H9 (cell line): Measurements from ENCODE around the gene AQP11. TPM values are rescaled to one million over a fixed set of nuclear protein-coding genes. Genes with fewer than 3 reads are reported as not detected.

Experiments used
- DNase-seq: peaks from one replicate; pipeline ENCODE4 v3.0.0-alpha.2; 2017
- H2AFZ ChIP-seq: one replicate; pipeline ENCODE4 v1.6.1; 2013; ENCODE audit warnings: mild to moderate bottlenecking, low read length, control low read depth, moderate library complexity
- H2AK5ac ChIP-seq: 2 replicates; pipeline ENCODE4 v1.6.1; 2013; ENCODE audit warnings: low read length, control low read depth, mixed read lengths; ENCODE audit not compliant: insufficient read length
- H2BK120ac ChIP-seq: one replicate; pipeline ENCODE4 v1.6.1; 2013; ENCODE audit warnings: low read depth, mild to moderate bottlenecking, low read length, control low read depth, inconsistent platforms; ENCODE audit not compliant: poor library complexity, severe bottlenecking
- H2BK12ac ChIP-seq: 2 replicates; pipeline ENCODE4 v1.6.1; 2013; ENCODE audit warnings: low read length, control low read depth, mixed read lengths, low read depth; ENCODE audit not compliant: insufficient read length
- H2BK15ac ChIP-seq: 2 replicates; pipeline ENCODE4 v1.6.1; 2013; ENCODE audit warnings: low read depth, low read length, control low read depth
- H2BK20ac ChIP-seq: one replicate; pipeline ENCODE4 v1.6.1; 2013; ENCODE audit warnings: low read depth, mild to moderate bottlenecking, low read length, control low read depth, inconsistent platforms; ENCODE audit not compliant: poor library complexity, severe bottlenecking
- H2BK5ac ChIP-seq: 2 replicates; pipeline ENCODE4 v1.6.1; 2013; ENCODE audit warnings: low read length, control low read depth, mixed read lengths; ENCODE audit not compliant: insufficient read length
- H3K14ac ChIP-seq: 2 replicates; pipeline ENCODE4 v1.6.1; 2013; ENCODE audit warnings: low read length, control low read depth; ENCODE audit not compliant: insufficient read depth
- H3K18ac ChIP-seq: 2 replicates; pipeline ENCODE4 v1.6.1; 2013; ENCODE audit warnings: low read depth, mild to moderate bottlenecking, mixed read lengths, low read length, control low read depth; ENCODE audit not compliant: insufficient read length
- H3K23ac ChIP-seq: 2 replicates; pipeline ENCODE4 v1.6.1; 2013; ENCODE audit warnings: low read length, control low read depth, mixed read lengths, low read depth; ENCODE audit not compliant: insufficient read length
- H3K23me2 ChIP-seq: 2 replicates; pipeline ENCODE4 v1.6.1; 2013; ENCODE audit warnings: low read depth, mild to moderate bottlenecking, mixed read lengths, low read length, control low read depth; ENCODE audit not compliant: insufficient read length, poor library complexity, severe bottlenecking
- H3K27ac ChIP-seq: 2 replicates; pipeline ENCODE4 v1.5.1; 2013; ENCODE audit warnings: low read length, control low read depth, mixed read lengths, low read depth; ENCODE audit not compliant: insufficient read length
- H3K27me3 ChIP-seq: 2 replicates; pipeline ENCODE4 v1.6.1; 2013; ENCODE audit warnings: low read length, control low read depth, inconsistent platforms; ENCODE audit not compliant: insufficient read depth
- H3K4ac ChIP-seq: 2 replicates; pipeline ENCODE4 v1.6.1; 2013; ENCODE audit warnings: low read depth, mild to moderate bottlenecking, control low read depth, inconsistent platforms, low read length, moderate library complexity
- H3K4me1 ChIP-seq: 2 replicates; pipeline ENCODE4 v1.6.1; 2013; ENCODE audit warnings: low read length, control low read depth, inconsistent platforms; ENCODE audit not compliant: insufficient read depth
- H3K4me2 ChIP-seq: 2 replicates; pipeline ENCODE4 v1.6.1; 2013; ENCODE audit warnings: low read length, control low read depth, mixed read lengths; ENCODE audit not compliant: insufficient read length, insufficient read depth
- H3K56ac ChIP-seq: 2 replicates; pipeline ENCODE4 v1.6.1; 2013; ENCODE audit warnings: low read depth, mild to moderate bottlenecking, mixed read lengths, low read length, control low read depth; ENCODE audit not compliant: insufficient read length
- H3K79me1 ChIP-seq: 2 replicates; pipeline ENCODE4 v1.6.1; 2013; ENCODE audit warnings: low read depth, mild to moderate bottlenecking, moderate library complexity, low read length, control low read depth, inconsistent platforms; ENCODE audit not compliant: insufficient read depth, poor library complexity, severe bottlenecking
- H3K79me2 ChIP-seq: 2 replicates; pipeline ENCODE4 v1.6.1; 2013; ENCODE audit warnings: low read length, control low read depth, inconsistent platforms; ENCODE audit not compliant: insufficient read depth
- H3K9ac ChIP-seq: 2 replicates; pipeline ENCODE4 v1.6.1; 2013; ENCODE audit warnings: low read length, control low read depth, mixed read lengths; ENCODE audit not compliant: insufficient read length; ENCODE audit errors: extremely low read depth
- H3K9me3 ChIP-seq: one replicate; pipeline ENCODE4 v1.6.1; 2013; ENCODE audit warnings: low read depth, low read length, inconsistent platforms; ENCODE audit not compliant: control insufficient read depth
- H3T11ph ChIP-seq: one replicate; pipeline ENCODE4 v1.6.1; 2013; ENCODE audit warnings: mild to moderate bottlenecking, low read length, control low read depth, inconsistent platforms
- H4K20me1 ChIP-seq: one replicate; pipeline ENCODE4 v1.6.1; 2013; ENCODE audit not compliant: control insufficient read depth, insufficient read length, insufficient read depth
- H4K5ac ChIP-seq: 2 replicates; pipeline ENCODE4 v1.6.1; 2013; ENCODE audit warnings: low read depth, mild to moderate bottlenecking, mixed read lengths, low read length, control low read depth; ENCODE audit not compliant: insufficient read length
- H4K8ac ChIP-seq: replicated peaks from 2 replicates; pipeline ENCODE4 v1.6.1; 2013; ENCODE audit warnings: low read length, control low read depth, mixed read lengths, low read depth; ENCODE audit not compliant: insufficient read length
- H4K91ac ChIP-seq: 2 replicates; pipeline ENCODE4 v1.6.1; 2013; ENCODE audit warnings: low read depth, mild to moderate bottlenecking, moderate library complexity, mixed read lengths, low read length, control low read depth; ENCODE audit not compliant: insufficient read length
- H3K27ac Mint-ChIP-seq, 3 experiments: 2 replicates in 2 of 3; 3 replicates in 1 of 3; pipeline ENCODE4 v1.8.0; 2020 to 2021; ENCODE audit warnings: mixed read lengths in 3 of 3, mild to moderate bottlenecking in 1 of 3, moderate library complexity in 1 of 3
- H3K27me3 Mint-ChIP-seq: 2 replicates; pipeline ENCODE4 v1.8.0; 2021; ENCODE audit warnings: low read depth, mild to moderate bottlenecking, moderate library complexity, mixed read lengths
- H3K36me3 Mint-ChIP-seq, 3 experiments: 2 replicates in 2 of 3; 3 replicates in 1 of 3; pipeline ENCODE4 v1.8.0; 2020 to 2021; ENCODE audit warnings: low read depth in 3 of 3, mixed read lengths in 3 of 3; ENCODE audit not compliant: insufficient read depth in 1 of 3
- H3K4me1 Mint-ChIP-seq, 2 experiments: 2 replicates each; pipeline ENCODE4 v1.8.0; 2020; ENCODE audit warnings: mixed read lengths in 2 of 2
- H3K4me3 Mint-ChIP-seq, 2 experiments: 2 replicates in 1 of 2; 3 replicates in 1 of 2; pipeline ENCODE4 v1.8.0; 2020 to 2021; ENCODE audit warnings: mild to moderate bottlenecking in 2 of 2, mixed read lengths in 2 of 2, moderate library complexity in 1 of 2
- H3K9me3 Mint-ChIP-seq, 2 experiments: 2 replicates in 1 of 2; 3 replicates in 1 of 2; pipeline ENCODE4 v1.8.0; 2020; ENCODE audit warnings: mild to moderate bottlenecking in 2 of 2, mixed read lengths in 2 of 2, moderate library complexity in 1 of 2
- WGBS: extraction: QIAGEN DNeasy Blood & Tissue Kit; methylation state at CpG from one replicate; pipeline ENCODE4 v1.1.7; 2013; ENCODE audit warnings: missing lambda C conversion rate, low lambda C conversion rate, mixed read lengths; ENCODE audit not compliant: insufficient read length; ENCODE audit errors: extremely low coverage; 5-methylcytosine and 5-hydroxymethylcytosine counted together
- total RNA-seq: library from RNA; stranded (reverse); gene quantifications from 2 replicates; pipeline ENCODE4 v1.2.1, GENCODE V29; 2021
- TF ChIP-seq, protein P1 (sequence below): fragments of 200-600 bp; sonication (generic); conservative IDR thresholded peaks from 3 replicates; pipeline ENCODE4 v1.8.0; 2021; ENCODE audit warnings: antibody characterized with exemption, mild to moderate bottlenecking

The AQP11 gene
- total RNA-seq, 1 experiment from 2014 or later, result 1.1 TPM

DNA sequence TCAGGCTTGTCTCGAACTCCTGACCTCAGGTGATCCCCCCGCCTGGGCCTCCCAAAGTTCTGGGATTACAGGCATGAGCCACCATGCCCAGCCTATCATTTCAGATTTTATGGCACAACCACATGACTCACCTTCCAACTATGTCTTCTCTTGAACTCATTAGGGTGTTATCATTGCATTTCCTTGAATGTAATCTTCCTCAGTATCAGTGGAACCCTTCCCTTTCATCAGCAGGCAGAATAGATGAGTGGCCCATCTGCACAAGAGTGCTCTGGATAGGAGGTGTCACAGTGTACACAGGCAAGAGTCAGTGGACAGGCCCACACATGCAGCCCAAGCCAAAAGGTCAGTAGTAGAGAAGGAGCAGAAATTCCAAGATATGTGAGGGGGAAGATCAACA lies 29.1 kb upstream of the AQP11 start:
- Histone ChIP-seq H2BK12ac (no peak overlapping the region), H4K20me1 (no peaks in the 10 kb centered on the region), H3K23ac (no peak overlapping the region), H4K8ac (no peak overlapping the region), H3T11ph (no peak overlapping the region), H2AK5ac (no peak overlapping the region), H4K5ac (no peak overlapping the region), H2BK20ac (no peak overlapping the region), H2BK15ac (no peak overlapping the region), H3K56ac (no peak overlapping the region), H3K4ac (no peak overlapping the region), H2BK120ac (no peak overlapping the region), H3K9ac (no peak overlapping the region), H3K14ac (no peak overlapping the region), H2AFZ (no peak overlapping the region), H3K4me1 (no peaks in the 10 kb centered on the region), H3K9me3 (no peaks in the 10 kb centered on the region), H3K23me2 (no peaks in the 10 kb centered on the region), H3K79me2 (no peaks in the 10 kb centered on the region), H3K27ac (no peak overlapping the region), H3K27me3 (no peaks in the 10 kb centered on the region), H3K79me1 (no peaks in the 10 kb centered on the region), H3K4me2 (no peak overlapping the region), H4K91ac (no peak overlapping the region), H2BK5ac (no peak overlapping the region), H3K18ac (no peak overlapping the region)
- no CpG with 5 or more reads among the region's 2 CpGs for WGBS
- Mint-ChIP-seq H3K4me1 (no peaks in the 10 kb centered on the region), H3K36me3 (peaks cover 0 to 4% (median 0%) of the 10 kb centered on the region in 3 experiments; a peak in 2 of 7 replicates), H3K4me3 (no peak overlapping the region), H3K9me3 (peaks cover 5% of the 10 kb centered on the region in 2 experiments; a peak in 3 of 5 replicates), H3K27me3 (no peaks in the 10 kb centered on the region), H3K27ac (no peak overlapping the region)
- DNase-seq, result no peak
- TF ChIP-seq, protein P1, sequence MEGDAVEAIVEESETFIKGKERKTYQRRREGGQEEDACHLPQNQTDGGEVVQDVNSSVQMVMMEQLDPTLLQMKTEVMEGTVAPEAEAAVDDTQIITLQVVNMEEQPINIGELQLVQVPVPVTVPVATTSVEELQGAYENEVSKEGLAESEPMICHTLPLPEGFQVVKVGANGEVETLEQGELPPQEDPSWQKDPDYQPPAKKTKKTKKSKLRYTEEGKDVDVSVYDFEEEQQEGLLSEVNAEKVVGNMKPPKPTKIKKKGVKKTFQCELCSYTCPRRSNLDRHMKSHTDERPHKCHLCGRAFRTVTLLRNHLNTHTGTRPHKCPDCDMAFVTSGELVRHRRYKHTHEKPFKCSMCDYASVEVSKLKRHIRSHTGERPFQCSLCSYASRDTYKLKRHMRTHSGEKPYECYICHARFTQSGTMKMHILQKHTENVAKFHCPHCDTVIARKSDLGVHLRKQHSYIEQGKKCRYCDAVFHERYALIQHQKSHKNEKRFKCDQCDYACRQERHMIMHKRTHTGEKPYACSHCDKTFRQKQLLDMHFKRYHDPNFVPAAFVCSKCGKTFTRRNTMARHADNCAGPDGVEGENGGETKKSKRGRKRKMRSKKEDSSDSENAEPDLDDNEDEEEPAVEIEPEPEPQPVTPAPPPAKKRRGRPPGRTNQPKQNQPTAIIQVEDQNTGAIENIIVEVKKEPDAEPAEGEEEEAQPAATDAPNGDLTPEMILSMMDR, result no peak
